Lower lobe of right lung (tissue), 2 donors: ENCODE measurements around the gene PRKCQ. TPM values are rescaled to one million over a fixed set of nuclear protein-coding genes. Genes with fewer than 3 reads are reported as not detected.

Source experiments
- ATAC-seq, 2 donors: fragments of 200-7000 bp; cut with Tn5 transposase; one replicate each; pipeline ENCODE4 v1.9.1; 2020 to 2022; ENCODE audit warnings: mild to moderate bottlenecking in 2 of 2, moderate library complexity in 2 of 2
- DNase-seq: peaks from one replicate; pipeline ENCODE4 v3.0.0-alpha.2; 2020
- H3K27ac ChIP-seq: fragments of 200-600 bp; one replicate; pipeline ENCODE4 v1.8.0; 2022
- H3K27me3 ChIP-seq: fragments of 200-600 bp; one replicate; pipeline ENCODE4 v1.8.0; 2022; ENCODE audit warnings: low read depth
- H3K36me3 ChIP-seq: fragments of 200-600 bp; one replicate; pipeline ENCODE4 v1.8.0; 2022; ENCODE audit warnings: mild to moderate bottlenecking
- H3K4me1 ChIP-seq: fragments of 200-600 bp; one replicate; pipeline ENCODE4 v1.8.0; 2022
- H3K4me3 ChIP-seq: fragments of 200-600 bp; one replicate; pipeline ENCODE4 v1.8.0; 2022; ENCODE audit warnings: mild to moderate bottlenecking
- H3K9me3 ChIP-seq: fragments of 200-600 bp; one replicate; pipeline ENCODE4 v1.8.0; 2022
- intact Hi-C: fragments of 100-400 bp; cut with DNase I; formaldehyde crosslinking; loops from one replicate; pipeline ENCODE4 v1.11.0; 2022
- total RNA-seq: library from RNA; stranded (reverse); fragmentation: NEBNext Ultra II Directional; extraction: Animal tissue kit (Norgen Biotek cat#: 25700); gene quantifications from one replicate; pipeline ENCODE4 v1.2.1, GENCODE V29; 2021
- TF ChIP-seq, protein P1 (sequence below): fragments of 200-600 bp; IDR thresholded peaks from one replicate; pipeline ENCODE4 v1.8.0; 2022; ENCODE audit warnings: antibody characterized with exemption, mild to moderate bottlenecking
- donor health status: DM: no; HTN: yes; CAD: no; lungs with severe emphysema.

PRKCQ gene
- total RNA-seq, 1 donor from 2014 or later = 8.1 TPM

DNA sequence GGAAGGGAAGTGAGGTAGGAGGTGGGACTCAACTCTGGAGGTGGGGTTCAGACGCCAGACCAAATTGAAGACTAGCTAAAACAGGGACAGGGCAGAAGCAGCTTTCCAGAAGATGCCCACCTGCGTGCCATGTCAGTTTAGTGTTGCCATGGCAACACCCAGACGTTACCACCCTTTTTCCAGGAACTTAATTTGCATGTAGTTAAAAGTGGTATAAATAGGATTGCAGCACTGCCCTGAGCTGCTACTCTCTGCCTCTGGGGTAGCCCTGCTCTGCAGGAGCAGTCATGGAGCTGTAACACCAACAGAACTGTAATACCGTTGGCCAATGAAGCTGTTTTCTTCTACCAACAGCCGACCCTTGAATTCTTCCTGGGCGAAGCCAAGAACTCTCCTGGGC, 93.8 kb downstream of the PRKCQ start:
- DNase-seq = no peak
- H3K9me3 ChIP-seq = no peaks in the 10 kb centered on the region
- no peak overlapping the region for H3K4me3 ChIP-seq
- no peak overlapping the region for H3K27ac ChIP-seq
- no peak for ATAC-seq
- no peaks in the 10 kb centered on the region for H3K27me3 ChIP-seq
- H3K4me1 ChIP-seq = no peaks in the 10 kb centered on the region
- TF ChIP-seq, protein P1, sequence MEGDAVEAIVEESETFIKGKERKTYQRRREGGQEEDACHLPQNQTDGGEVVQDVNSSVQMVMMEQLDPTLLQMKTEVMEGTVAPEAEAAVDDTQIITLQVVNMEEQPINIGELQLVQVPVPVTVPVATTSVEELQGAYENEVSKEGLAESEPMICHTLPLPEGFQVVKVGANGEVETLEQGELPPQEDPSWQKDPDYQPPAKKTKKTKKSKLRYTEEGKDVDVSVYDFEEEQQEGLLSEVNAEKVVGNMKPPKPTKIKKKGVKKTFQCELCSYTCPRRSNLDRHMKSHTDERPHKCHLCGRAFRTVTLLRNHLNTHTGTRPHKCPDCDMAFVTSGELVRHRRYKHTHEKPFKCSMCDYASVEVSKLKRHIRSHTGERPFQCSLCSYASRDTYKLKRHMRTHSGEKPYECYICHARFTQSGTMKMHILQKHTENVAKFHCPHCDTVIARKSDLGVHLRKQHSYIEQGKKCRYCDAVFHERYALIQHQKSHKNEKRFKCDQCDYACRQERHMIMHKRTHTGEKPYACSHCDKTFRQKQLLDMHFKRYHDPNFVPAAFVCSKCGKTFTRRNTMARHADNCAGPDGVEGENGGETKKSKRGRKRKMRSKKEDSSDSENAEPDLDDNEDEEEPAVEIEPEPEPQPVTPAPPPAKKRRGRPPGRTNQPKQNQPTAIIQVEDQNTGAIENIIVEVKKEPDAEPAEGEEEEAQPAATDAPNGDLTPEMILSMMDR = no peak
- intact Hi-C loops = no loop called here
- peaks cover 35% of the 10 kb centered on the region for H3K36me3 ChIP-seq

GRCh38 chr10:6482737-6483357, 97.2 kb downstream of the PRKCQ start:
- no peak for DNase-seq
- Histone ChIP-seq H3K9me3 (no peaks in the 10 kb centered on the region), H3K27me3 (no peaks in the 10 kb centered on the region), H3K36me3 (peaks cover 21% of the 10 kb centered on the region), H3K27ac (no peak overlapping the region), H3K4me1 (no peaks in the 10 kb centered on the region), H3K4me3 (no peak overlapping the region)
- ATAC-seq = no peak
- intact Hi-C loops = no loop called here
- TF ChIP-seq, protein P1 = no peak

- Histone ChIP-seq H3K9me3 (no peaks in the 10 kb centered on the region), H3K4me3 (no peak overlapping the region), H3K27ac (no peak overlapping the region), H3K36me3 (no peaks in the 10 kb centered on the region), H3K4me1 (no peaks in the 10 kb centered on the region), H3K27me3 (no peaks in the 10 kb centered on the region)
- TF ChIP-seq, protein P1 = no peak
- intact Hi-C loops = no loop called here
- ATAC-seq = no peak
- no peak for DNase-seq
These were observed 101.4 kb downstream of the PRKCQ start for GRCh38 chr10:6478722-6479121.

DNA sequence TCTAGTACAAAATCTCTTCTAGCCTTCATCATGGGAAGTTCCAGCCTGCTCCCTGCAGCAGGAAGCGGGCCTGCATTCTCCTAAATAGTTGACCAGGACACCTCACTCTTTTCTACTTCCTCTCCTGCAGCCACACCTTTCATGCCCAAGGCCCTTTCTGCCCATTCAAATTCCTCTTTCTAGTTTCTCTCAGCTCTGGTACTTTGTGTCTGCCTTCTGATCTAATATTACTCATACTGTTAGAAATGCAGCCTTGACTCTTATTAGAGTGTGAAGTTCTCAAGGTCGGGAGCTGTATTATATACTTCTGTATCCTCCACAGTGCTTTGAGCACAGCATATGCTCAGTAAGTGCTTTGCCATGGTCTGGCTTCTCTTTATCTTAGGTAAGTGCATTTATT, 103.1 kb downstream of the PRKCQ start:
- TF ChIP-seq, protein P1 = no peak
- Histone ChIP-seq H3K27me3 (no peaks in the 10 kb centered on the region), H3K4me1 (no peaks in the 10 kb centered on the region), H3K27ac (no peak overlapping the region), H3K9me3 (no peaks in the 10 kb centered on the region), H3K4me3 (no peak overlapping the region), H3K36me3 (no peaks in the 10 kb centered on the region)
- DNase-seq (no peak), ATAC-seq (no peak)
- intact Hi-C loops = no loop called here

DNA sequence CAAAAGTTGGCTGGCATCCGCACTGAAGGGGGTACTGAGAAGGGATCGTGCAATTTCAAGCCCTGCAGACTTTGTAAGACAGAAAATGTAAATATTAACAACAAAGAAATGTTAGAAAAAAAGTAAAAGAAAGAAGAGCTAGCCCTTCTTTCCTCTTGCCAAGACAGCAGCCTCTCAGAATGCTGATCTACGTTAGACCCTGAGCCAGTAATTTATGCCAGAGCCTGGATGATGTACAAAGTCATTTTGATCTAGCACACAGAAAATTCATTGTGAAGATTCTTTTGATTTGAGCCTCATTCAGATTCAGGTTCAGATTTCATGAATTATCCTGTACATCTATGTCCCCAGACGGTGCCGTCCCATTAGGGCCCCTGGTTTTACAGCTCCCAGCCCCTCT, 105.2 kb downstream of the PRKCQ start:
- Histone ChIP-seq H3K4me1 (no peaks in the 10 kb centered on the region), H3K27me3 (no peaks in the 10 kb centered on the region), H3K36me3 (no peaks in the 10 kb centered on the region), H3K9me3 (no peaks in the 10 kb centered on the region), H3K4me3 (no peak overlapping the region), H3K27ac (no peak overlapping the region)
- DNase-seq (no peak), ATAC-seq (no peak)
- TF ChIP-seq, protein P1 = no peak
- intact Hi-C loops = no loop called here
